Glomerular visceral epithelial cell (primary cell): Measurements from ENCODE around the gene GALNT10.

Experiments used
- DNase-seq: peaks from one replicate; pipeline ENCODE4 v3.0.0-alpha.2; 2016; ENCODE audit errors: extremely low spot score

The GALNT10 gene

GRCh38 chr5:154202379-154203260, 12.1 kb downstream of the GALNT10 start:
- no peak for DNase-seq

- DNase-seq: no peak
Measured at GRCh38 chr5:154203798-154204578, 13.5 kb downstream of the GALNT10 start.

- DNase-seq: peak; percentile 71
Measured at GRCh38 chr5:154205441-154206117, 15.0 kb downstream of the GALNT10 start.

GRCh38 chr5:154206311-154206710, 15.8 kb downstream of the GALNT10 start:
- DNase-seq: no peak

GRCh38 chr5:154207204-154207603, 16.7 kb downstream of the GALNT10 start:
- no peak for DNase-seq

- DNase-seq: no peak
Measured at GRCh38 chr5:154209591-154210081, 19.1 kb downstream of the GALNT10 start.

DNA sequence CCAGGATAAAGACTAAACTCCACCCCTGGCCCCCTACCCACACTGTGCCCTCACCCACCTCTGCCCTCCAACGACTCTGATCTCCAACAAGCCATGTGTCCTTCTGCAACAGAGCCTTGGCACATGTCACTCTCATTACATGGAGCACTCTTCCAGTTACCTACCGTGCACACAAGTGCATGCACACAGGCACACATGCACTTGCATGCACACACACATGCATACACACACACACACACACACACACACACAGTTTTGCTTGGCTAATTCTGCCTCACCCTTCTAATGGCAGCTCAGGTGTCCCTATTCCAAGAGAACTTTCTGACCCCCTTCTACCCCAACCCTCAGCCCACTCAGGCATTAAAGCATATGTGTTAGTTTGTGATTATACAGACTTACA, 19.6 kb downstream of the GALNT10 start:
- DNase-seq: no peak

- DNase-seq: peak; percentile 81
Measured at GRCh38 chr5:154211641-154212390, 21.3 kb downstream of the GALNT10 start.

- no peak for DNase-seq
Measured at GRCh38 chr5:154213592-154213991, 23.1 kb downstream of the GALNT10 start.

DNA sequence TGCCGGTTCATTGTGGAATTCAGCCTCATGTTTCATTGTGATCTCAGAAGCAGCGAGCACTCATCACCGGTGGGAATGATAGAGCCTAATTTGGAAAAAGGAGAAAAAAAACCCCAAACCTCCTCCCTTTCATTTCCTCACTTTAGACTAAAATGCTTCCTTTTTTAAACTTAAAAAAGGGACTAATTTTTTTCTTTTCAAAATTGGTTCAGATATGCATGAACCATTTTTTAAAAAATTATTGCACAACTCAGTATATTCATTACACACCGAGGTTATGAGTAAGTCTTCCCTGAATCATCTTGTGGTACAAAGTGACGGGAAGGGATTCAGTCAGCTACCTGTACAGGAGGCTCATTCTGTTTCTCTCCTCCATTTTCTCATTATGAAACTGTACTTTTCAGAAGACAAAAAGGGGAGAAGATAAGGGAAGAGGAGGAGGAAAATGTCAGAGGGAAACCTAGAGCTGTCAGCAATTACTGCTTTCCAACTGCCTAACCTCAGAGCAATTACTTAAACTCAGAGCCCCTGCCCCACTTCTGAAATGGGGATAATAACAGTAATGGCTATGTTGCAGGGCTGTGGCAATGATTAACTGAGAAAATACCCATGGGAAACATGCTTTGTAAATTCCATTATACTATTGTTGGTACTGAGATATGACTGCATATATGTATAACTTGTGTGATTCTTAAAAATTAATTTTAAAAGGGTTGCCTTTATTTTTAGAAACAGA, 24.0 kb downstream of the GALNT10 start:
- DNase-seq: peak; percentile 79

DNA sequence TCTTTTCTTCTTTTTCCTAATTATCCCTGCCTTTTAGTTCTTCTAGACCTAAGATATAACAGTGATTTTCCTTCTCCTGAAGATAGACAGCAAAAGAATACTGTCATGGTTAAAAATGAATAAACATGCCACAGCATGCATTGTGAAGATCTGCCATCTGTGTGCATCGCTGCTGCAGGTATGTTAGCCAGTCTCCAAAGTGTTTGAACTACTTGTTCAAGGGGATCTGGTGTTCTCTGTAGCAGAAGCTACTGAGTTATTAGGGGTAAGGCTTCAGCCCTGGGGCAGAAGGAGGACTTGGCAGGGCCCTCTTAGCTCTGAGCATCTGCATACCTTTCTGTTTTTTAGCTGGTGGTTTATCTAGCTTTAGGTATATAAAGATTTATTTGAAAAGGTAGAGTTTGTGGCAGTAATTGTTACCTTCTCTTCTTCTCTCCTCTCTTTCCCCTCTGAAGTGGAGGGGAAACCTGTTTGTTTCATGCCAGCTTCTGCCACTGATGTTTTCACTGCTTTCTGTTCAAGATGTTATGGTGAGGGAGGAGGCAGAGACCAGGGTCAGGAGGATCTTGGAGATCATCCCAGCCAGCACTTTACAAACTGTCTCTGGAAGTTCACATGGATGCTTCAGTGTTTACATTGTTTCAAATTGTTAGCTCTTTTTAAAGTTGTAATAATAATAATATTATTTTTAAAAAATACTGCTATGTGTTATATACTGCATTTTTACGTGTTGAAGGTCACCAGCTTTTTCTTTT, 25.2 kb downstream of the GALNT10 start:
- no peak for DNase-seq

- DNase-seq: no peak
Measured at GRCh38 chr5:154217462-154217861, 26.9 kb downstream of the GALNT10 start.

DNA sequence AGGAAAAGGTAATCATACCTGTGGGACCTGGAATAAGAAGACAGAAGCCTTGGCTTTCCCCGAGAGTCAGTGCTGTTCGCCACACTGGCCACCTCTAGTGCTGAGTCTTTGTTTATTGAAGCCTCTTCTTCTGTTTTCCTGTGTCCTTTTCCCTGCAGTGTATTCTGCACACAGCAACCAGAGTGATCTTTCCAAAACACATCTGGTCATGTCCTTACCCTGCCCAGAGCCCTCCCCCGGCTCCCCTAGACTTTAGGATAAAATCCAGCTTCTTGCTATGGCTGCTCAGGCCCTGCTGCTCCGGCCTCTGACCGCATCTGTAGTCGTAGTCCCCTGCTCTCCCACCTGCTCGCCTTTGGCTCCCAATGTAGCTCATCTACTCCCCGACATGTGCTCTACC, 28.3 kb downstream of the GALNT10 start:
- no peak for DNase-seq

DNA sequence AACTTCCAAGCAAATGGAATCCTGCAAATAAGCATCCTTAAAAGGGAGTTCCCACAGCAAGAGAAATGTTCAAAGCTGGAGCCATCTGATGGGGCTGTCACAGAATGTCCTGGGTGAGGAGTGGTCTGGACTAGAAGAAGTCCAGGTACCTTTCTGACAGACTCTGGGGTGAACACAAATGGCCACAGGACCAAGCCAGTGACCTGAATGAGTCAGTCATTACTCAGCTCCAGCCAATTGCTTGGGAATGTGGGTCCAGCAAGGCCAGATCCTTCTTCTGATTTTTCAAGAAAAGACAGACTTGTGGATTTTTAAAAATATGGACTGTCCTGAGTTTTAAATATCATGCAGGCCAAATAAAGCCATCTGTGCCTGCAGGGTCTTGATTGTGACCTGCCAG, 30.1 kb downstream of the GALNT10 start:
- peak; percentile 78 for DNase-seq

GRCh38 chr5:154221371-154221896, 30.9 kb downstream of the GALNT10 start:
- peak; percentile 98 for DNase-seq

- DNase-seq: no peak
Measured at GRCh38 chr5:154222414-154222813, 31.9 kb downstream of the GALNT10 start.

DNA sequence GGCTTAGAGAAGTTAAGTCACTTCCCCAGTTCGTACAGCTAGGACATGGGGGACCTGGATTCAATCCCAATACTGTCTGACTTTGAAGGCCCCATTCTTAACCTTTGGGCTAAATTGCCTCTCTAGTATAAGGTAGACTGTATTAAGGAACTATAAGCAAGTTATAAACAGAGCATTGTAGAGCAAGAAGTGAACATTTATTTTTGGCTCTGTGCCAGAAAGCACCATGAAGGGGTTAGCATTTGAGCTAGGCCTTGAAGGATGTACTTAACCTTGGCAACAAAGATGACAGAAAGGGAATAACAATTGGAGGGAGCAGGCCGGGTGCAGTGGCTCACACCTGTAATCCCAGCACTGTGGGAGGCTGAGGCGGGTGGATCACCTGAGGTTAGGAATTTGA, 32.8 kb downstream of the GALNT10 start:
- DNase-seq: no peak

DNA sequence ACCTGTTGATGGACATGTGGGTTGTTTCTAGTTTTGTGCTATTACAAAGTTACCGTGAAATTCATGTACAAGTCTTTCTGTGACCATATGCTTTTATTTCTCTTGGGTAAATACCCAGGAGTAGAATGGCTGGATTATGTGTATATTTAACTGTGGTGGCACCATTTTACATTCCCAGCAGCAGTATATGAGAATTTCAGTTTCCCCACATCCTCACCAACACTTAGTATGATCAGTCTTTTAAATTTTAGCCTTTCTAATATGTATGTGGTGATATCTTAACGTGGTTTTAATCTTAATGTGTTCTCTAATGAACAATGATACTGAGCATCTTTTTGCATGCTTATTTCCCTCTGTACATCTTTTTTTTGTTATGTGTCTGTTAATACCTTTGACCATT, 36.6 kb downstream of the GALNT10 start:
- no peak for DNase-seq

GRCh38 chr5:154228696-154229095, 38.2 kb downstream of the GALNT10 start:
- DNase-seq: no peak

GRCh38 chr5:154230526-154230925, 40.0 kb downstream of the GALNT10 start:
- no peak for DNase-seq
